Measurements from ENCODE around the gene SARDH. TPM values are rescaled to one million over a fixed set of nuclear protein-coding genes. Genes with fewer than 3 reads are reported as not detected.
"Not testable (repeated sequence)": the region's sequence is repeated elsewhere in the genome, so short reads cannot be mapped to it uniquely, and the experiment has no call there.

Gene SARDH
- total RNA-seq, 1 experiment from 2014 or later = 20.9 TPM

- Histone ChIP-seq H3K9me3 (replicated peaks) (no peaks in the 10 kb centered on the region), H3K36me3 (no peaks in the 10 kb centered on the region), H3K4me3 (no peak within 1 kb of the TSS), H3K27ac (no peak within 1 kb of the TSS), H3K4me1 (replicated peaks) (no peaks in the 10 kb centered on the region), H3K27me3 (replicated peaks) (peaks cover 39% of the 10 kb centered on the region; the same call in 1 of the 2 replicates)
- DNase-seq (ENCODE audit: low read depth in 1 of 2, low spot score in 2 of 2) = no peak
Measured at GRCh38 chr9:133635533-133636531, 102.3 kb downstream of the SARDH start, which contains the start of gene DBH. Gene DBH (plus strand): TSS chr9:133636363. CDS start chr9:133636372, 9 bp downstream.

- Histone ChIP-seq H3K36me3 (no peaks in the 10 kb centered on the region), H3K4me1 (replicated peaks) (no peaks in the 10 kb centered on the region), H3K4me3 (no peak overlapping the region), H3K9me3 (replicated peaks) (no peaks in the 10 kb centered on the region), H3K27ac (no peak overlapping the region), H3K27me3 (replicated peaks) (peaks cover 33% of the 10 kb centered on the region; the same call in 1 of the 2 replicates)
- DNase-seq (ENCODE audit: low read depth in 1 of 2, low spot score in 2 of 2) = no peak
Measured at GRCh38 chr9:133635098-133635497, 103.1 kb downstream of the SARDH start.

GRCh38 chr9:133634081-133634691 is 104.0 kb downstream of the SARDH start:
- Histone ChIP-seq H3K9me3 (replicated peaks) (no peaks in the 10 kb centered on the region), H3K36me3 (no peaks in the 10 kb centered on the region), H3K4me3 (no peak overlapping the region), H3K4me1 (replicated peaks) (no peaks in the 10 kb centered on the region), H3K27me3 (replicated peaks) (peaks cover 33% of the 10 kb centered on the region; the same call in 1 of the 2 replicates), H3K27ac (no peak overlapping the region)
- no peak for DNase-seq (ENCODE audit: low read depth in 1 of 2, low spot score in 2 of 2)

- H3K27me3 ChIP-seq (replicated peaks) = peaks cover 31% of the 10 kb centered on the region; the same call in 1 of the 2 replicates
- no peak overlapping the region for H3K4me3 ChIP-seq
- no peak overlapping the region for H3K27ac ChIP-seq
Measured at GRCh38 chr9:133633681-133634080, 104.5 kb downstream of the SARDH start.

GRCh38 chr9:133632806-133633680 is 105.1 kb downstream of the SARDH start:
- Histone ChIP-seq H3K4me3 (no peak overlapping the region), H3K9me3 (replicated peaks) (no peaks in the 10 kb centered on the region), H3K27me3 (replicated peaks) (peaks cover 30% of the 10 kb centered on the region; the same call in 1 of the 2 replicates), H3K27ac (no peak overlapping the region), H3K4me1 (replicated peaks) (no peaks in the 10 kb centered on the region), H3K36me3 (no peaks in the 10 kb centered on the region)
- no peak for DNase-seq (ENCODE audit: low read depth in 1 of 2, low spot score in 2 of 2)

More at GRCh38 chr9:133633681-133634080, 104.5 kb downstream of the SARDH start:
- Histone ChIP-seq H3K9me3 (replicated peaks) (no peaks in the 10 kb centered on the region), H3K4me1 (replicated peaks) (no peaks in the 10 kb centered on the region), H3K36me3 (no peaks in the 10 kb centered on the region)
- DNase-seq (ENCODE audit: low read depth in 1 of 2, low spot score in 2 of 2) = no peak

- Histone ChIP-seq H3K4me1 (replicated peaks) (no peaks in the 10 kb centered on the region), H3K36me3 (no peaks in the 10 kb centered on the region), H3K9me3 (replicated peaks) (peaks cover 2% of the 10 kb centered on the region; the same call in 1 of the 2 replicates), H3K4me3 (no peak overlapping the region), H3K27ac (no peak overlapping the region), H3K27me3 (replicated peaks) (peaks cover 22% of the 10 kb centered on the region; the same call in 1 of the 2 replicates)
- no peak for DNase-seq (ENCODE audit: low read depth in 1 of 2, low spot score in 2 of 2)
Measured at GRCh38 chr9:133631111-133631510, 107.0 kb downstream of the SARDH start.

GRCh38 chr9:133629221-133630110 is 108.7 kb downstream of the SARDH start:
- Histone ChIP-seq H3K27me3 (replicated peaks) (peaks cover 17% of the 10 kb centered on the region), H3K27ac (no peak overlapping the region), H3K4me1 (replicated peaks) (no peaks in the 10 kb centered on the region), H3K36me3 (no peaks in the 10 kb centered on the region), H3K4me3 (no peak overlapping the region), H3K9me3 (replicated peaks) (peaks cover 2% of the 10 kb centered on the region; the same call in 1 of the 2 replicates)
- no peak for DNase-seq (ENCODE audit: low read depth in 1 of 2, low spot score in 2 of 2)

- H3K4me3 ChIP-seq = no peak overlapping the region
- no peak overlapping the region for H3K27ac ChIP-seq
- no peak for DNase-seq (ENCODE audit: low read depth in 1 of 2, low spot score in 2 of 2)
- H3K4me1 ChIP-seq (replicated peaks) = no peaks in the 10 kb centered on the region
- no peaks in the 10 kb centered on the region for H3K36me3 ChIP-seq
- H3K27me3 ChIP-seq (replicated peaks) = peaks cover 13% of the 10 kb centered on the region; the same call in 1 of the 2 replicates
- peaks cover 2% of the 10 kb centered on the region; the same call in 1 of the 2 replicates for H3K9me3 ChIP-seq (replicated peaks)
Measured at GRCh38 chr9:133628766-133629165, 109.4 kb downstream of the SARDH start.

- Histone ChIP-seq H3K27ac (no peak overlapping the region), H3K36me3 (no peaks in the 10 kb centered on the region), H3K4me1 (replicated peaks) (no peaks in the 10 kb centered on the region), H3K9me3 (replicated peaks) (peaks cover 2% of the 10 kb centered on the region; the same call in 1 of the 2 replicates), H3K27me3 (replicated peaks) (peaks cover 12% of the 10 kb centered on the region; the same call in 1 of the 2 replicates), H3K4me3 (no peak overlapping the region)
- DNase-seq (ENCODE audit: low read depth in 1 of 2, low spot score in 2 of 2) = no peak
Measured at GRCh38 chr9:133627341-133627740, 110.8 kb downstream of the SARDH start.

- H3K27ac ChIP-seq = not testable (repeated sequence)
Measured at GRCh38 chr9:133626008-133626407, 112.1 kb downstream of the SARDH start.

GRCh38 chr9:133622555-133622954 is 115.6 kb downstream of the SARDH start:
- Histone ChIP-seq H3K27ac (no peak overlapping the region), H3K4me3 (no peak overlapping the region), H3K9me3 (replicated peaks) (peaks cover 2% of the 10 kb centered on the region; the same call in 1 of the 2 replicates), H3K4me1 (replicated peaks) (no peaks in the 10 kb centered on the region), H3K36me3 (no peaks in the 10 kb centered on the region), H3K27me3 (replicated peaks) (peaks cover 31% of the 10 kb centered on the region)
- no peak for DNase-seq (ENCODE audit: low read depth in 1 of 2, low spot score in 2 of 2)

More at GRCh38 chr9:133626008-133626407, 112.1 kb downstream of the SARDH start:
- H3K36me3 ChIP-seq; H3K27me3 ChIP-seq (replicated peaks); H3K4me1 ChIP-seq (replicated peaks); H3K4me3 ChIP-seq; DNase-seq (ENCODE audit: low read depth in 1 of 2, low spot score in 2 of 2); H3K9me3 ChIP-seq (replicated peaks): not testable (repeated sequence)

- H3K27ac ChIP-seq = no peak overlapping the region
- no peaks in the 10 kb centered on the region for H3K4me1 ChIP-seq (replicated peaks)
- H3K27me3 ChIP-seq (replicated peaks) = peaks cover 31% of the 10 kb centered on the region
- H3K9me3 ChIP-seq (replicated peaks) = peaks cover 2% of the 10 kb centered on the region; the same call in 1 of the 2 replicates
- DNase-seq (ENCODE audit: low read depth in 1 of 2, low spot score in 2 of 2) = no peak
- no peaks in the 10 kb centered on the region for H3K36me3 ChIP-seq
- no peak overlapping the region for H3K4me3 ChIP-seq
Measured at GRCh38 chr9:133621725-133622267, 116.4 kb downstream of the SARDH start.

Measured in SJSA1 (cell line).